Measurements from ENCODE around the gene MAL.

GRCh38 chr2:95048825-95049682 is 23.5 kb downstream of the MAL start:
- TF ChIP-seq, protein P1, sequence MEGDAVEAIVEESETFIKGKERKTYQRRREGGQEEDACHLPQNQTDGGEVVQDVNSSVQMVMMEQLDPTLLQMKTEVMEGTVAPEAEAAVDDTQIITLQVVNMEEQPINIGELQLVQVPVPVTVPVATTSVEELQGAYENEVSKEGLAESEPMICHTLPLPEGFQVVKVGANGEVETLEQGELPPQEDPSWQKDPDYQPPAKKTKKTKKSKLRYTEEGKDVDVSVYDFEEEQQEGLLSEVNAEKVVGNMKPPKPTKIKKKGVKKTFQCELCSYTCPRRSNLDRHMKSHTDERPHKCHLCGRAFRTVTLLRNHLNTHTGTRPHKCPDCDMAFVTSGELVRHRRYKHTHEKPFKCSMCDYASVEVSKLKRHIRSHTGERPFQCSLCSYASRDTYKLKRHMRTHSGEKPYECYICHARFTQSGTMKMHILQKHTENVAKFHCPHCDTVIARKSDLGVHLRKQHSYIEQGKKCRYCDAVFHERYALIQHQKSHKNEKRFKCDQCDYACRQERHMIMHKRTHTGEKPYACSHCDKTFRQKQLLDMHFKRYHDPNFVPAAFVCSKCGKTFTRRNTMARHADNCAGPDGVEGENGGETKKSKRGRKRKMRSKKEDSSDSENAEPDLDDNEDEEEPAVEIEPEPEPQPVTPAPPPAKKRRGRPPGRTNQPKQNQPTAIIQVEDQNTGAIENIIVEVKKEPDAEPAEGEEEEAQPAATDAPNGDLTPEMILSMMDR (IDR thresholded peaks at IDR 0.05) = no peak
- no peak for TF ChIP-seq POLR2AphosphoS5 (IDR thresholded peaks at IDR 0.05)
- TF ChIP-seq POLR2A (IDR thresholded peaks at IDR 0.05) = no peak

Measured in suprapubic skin (tissue), 4 donors.